Memory B cell (primary cell): Measurements from ENCODE around the gene ELP4.

Experiments used
- ATAC-seq: fragments of 150-1000 bp; cut with Tn5 transposase; 2 replicates; pipeline ENCODE4 v1.10.0; 2021; ENCODE audit warnings: low read depth, mild to moderate bottlenecking, moderate library complexity
- DNase-seq, 2 donors: peaks; one replicate each; pipeline ENCODE4 v3.0.0; 2022; ENCODE audit warnings: low spot score in 2 of 2
- H3K27ac Mint-ChIP-seq: one replicate; pipeline ENCODE4 v1.8.0; 2022; ENCODE audit warnings: mild to moderate bottlenecking, moderate library complexity, mixed read lengths
- H3K27me3 Mint-ChIP-seq: one replicate; pipeline ENCODE4 v1.8.0; 2022; ENCODE audit warnings: mixed read lengths
- H3K36me3 Mint-ChIP-seq: one replicate; pipeline ENCODE4 v1.8.0; 2022; ENCODE audit warnings: mild to moderate bottlenecking, mixed read lengths
- H3K4me1 Mint-ChIP-seq: one replicate; pipeline ENCODE4 v1.8.0; 2022; ENCODE audit warnings: mixed read lengths
- H3K4me3 Mint-ChIP-seq: one replicate; pipeline ENCODE4 v1.8.0; 2022; ENCODE audit warnings: mild to moderate bottlenecking, moderate library complexity, mixed read lengths
- H3K9me3 Mint-ChIP-seq: one replicate; pipeline ENCODE4 v1.8.0; 2022; ENCODE audit warnings: mixed read lengths

ELP4 gene

GRCh38 chr11:31582697-31583096 lies 73.1 kb downstream of the ELP4 start:
- ATAC-seq (no peak), DNase-seq (no peak)
- peaks cover 2% of the 10 kb centered on the region for H3K9me3 Mint-ChIP-seq
- no peak overlapping the region for H3K4me3 Mint-ChIP-seq
- H3K27me3 Mint-ChIP-seq: no peaks in the 10 kb centered on the region
- H3K4me1 Mint-ChIP-seq: no peaks in the 10 kb centered on the region
- H3K36me3 Mint-ChIP-seq: peaks cover 13% of the 10 kb centered on the region
- no peak overlapping the region for H3K27ac Mint-ChIP-seq

- no peaks in the 10 kb centered on the region for H3K4me1 Mint-ChIP-seq
- DNase-seq: no peak
- no peaks in the 10 kb centered on the region for H3K27me3 Mint-ChIP-seq
- peaks cover 10% of the 10 kb centered on the region for H3K36me3 Mint-ChIP-seq
- peaks cover 2% of the 10 kb centered on the region for H3K9me3 Mint-ChIP-seq
- no peak overlapping the region for H3K4me3 Mint-ChIP-seq
- H3K27ac Mint-ChIP-seq: no peak overlapping the region
- ATAC-seq: no peak
These were observed 88.9 kb downstream of the ELP4 start for GRCh38 chr11:31598454-31598853.

- Mint-ChIP-seq H3K27me3 (no peaks in the 10 kb centered on the region), H3K27ac (no peak overlapping the region), H3K4me3 (no peak overlapping the region), H3K36me3 (peaks cover 10% of the 10 kb centered on the region), H3K9me3 (peaks cover 2% of the 10 kb centered on the region), H3K4me1 (no peaks in the 10 kb centered on the region)
- no peak for DNase-seq
- ATAC-seq: no peak
These were observed 92.2 kb downstream of the ELP4 start for GRCh38 chr11:31601635-31602282.

GRCh38 chr11:31606893-31607292 lies 97.3 kb downstream of the ELP4 start:
- H3K4me3 Mint-ChIP-seq: no peak overlapping the region

GRCh38 chr11:31607914-31608313 lies 98.3 kb downstream of the ELP4 start:
- no peak overlapping the region for H3K4me3 Mint-ChIP-seq
- H3K36me3 Mint-ChIP-seq: peaks cover 12% of the 10 kb centered on the region
- no peak overlapping the region for H3K27ac Mint-ChIP-seq
- DNase-seq: no peak
- no peaks in the 10 kb centered on the region for H3K27me3 Mint-ChIP-seq
- H3K9me3 Mint-ChIP-seq: peaks cover 4% of the 10 kb centered on the region
- no peak for ATAC-seq
- H3K4me1 Mint-ChIP-seq: peaks cover 3% of the 10 kb centered on the region

More at GRCh38 chr11:31606893-31607292, 97.3 kb downstream of the ELP4 start:
- Mint-ChIP-seq H3K9me3 (peaks cover 4% of the 10 kb centered on the region), H3K27ac (no peak overlapping the region), H3K36me3 (peaks cover 12% of the 10 kb centered on the region), H3K27me3 (no peaks in the 10 kb centered on the region), H3K4me1 (peaks cover 3% of the 10 kb centered on the region)
- DNase-seq (no peak), ATAC-seq (no peak)

GRCh38 chr11:31608995-31609394 lies 99.4 kb downstream of the ELP4 start:
- DNase-seq (no peak), ATAC-seq (no peak)
- Mint-ChIP-seq H3K9me3 (peaks cover 4% of the 10 kb centered on the region), H3K4me3 (no peak overlapping the region), H3K27ac (no peak overlapping the region), H3K27me3 (no peaks in the 10 kb centered on the region), H3K4me1 (peaks cover 3% of the 10 kb centered on the region), H3K36me3 (peaks cover 12% of the 10 kb centered on the region)

- Mint-ChIP-seq H3K27ac (no peak overlapping the region), H3K4me3 (no peak overlapping the region), H3K36me3 (peaks cover 12% of the 10 kb centered on the region), H3K4me1 (peaks cover 3% of the 10 kb centered on the region), H3K9me3 (peaks cover 4% of the 10 kb centered on the region), H3K27me3 (no peaks in the 10 kb centered on the region)
- DNase-seq (no peak), ATAC-seq (no peak)
These were observed 101.0 kb downstream of the ELP4 start for GRCh38 chr11:31610544-31610943.

GRCh38 chr11:31617246-31617645 lies 107.7 kb downstream of the ELP4 start:
- Mint-ChIP-seq H3K4me3 (no peak overlapping the region), H3K4me1 (peaks cover 5% of the 10 kb centered on the region), H3K27ac (no peak overlapping the region), H3K9me3 (peaks cover 2% of the 10 kb centered on the region), H3K27me3 (no peaks in the 10 kb centered on the region), H3K36me3 (peaks cover 15% of the 10 kb centered on the region)
- no peak for DNase-seq
- ATAC-seq: no peak

GRCh38 chr11:31619980-31620379 lies 110.4 kb downstream of the ELP4 start:
- Mint-ChIP-seq H3K4me3 (no peak overlapping the region), H3K27ac (no peak overlapping the region)
- no peak for DNase-seq

GRCh38 chr11:31620434-31620833 lies 110.9 kb downstream of the ELP4 start:
- Mint-ChIP-seq H3K27ac (no peak overlapping the region), H3K4me3 (no peak overlapping the region), H3K4me1 (peaks cover 5% of the 10 kb centered on the region), H3K27me3 (no peaks in the 10 kb centered on the region), H3K36me3 (peaks cover 15% of the 10 kb centered on the region), H3K9me3 (peaks cover 2% of the 10 kb centered on the region)
- no peak for ATAC-seq
- DNase-seq: no peak

More at GRCh38 chr11:31619980-31620379, 110.4 kb downstream of the ELP4 start:
- peaks cover 15% of the 10 kb centered on the region for H3K36me3 Mint-ChIP-seq
- peaks cover 2% of the 10 kb centered on the region for H3K9me3 Mint-ChIP-seq
- H3K27me3 Mint-ChIP-seq: no peaks in the 10 kb centered on the region
- no peak for ATAC-seq
- peaks cover 5% of the 10 kb centered on the region for H3K4me1 Mint-ChIP-seq

GRCh38 chr11:31625868-31626267 lies 116.3 kb downstream of the ELP4 start:
- no peak for ATAC-seq
- H3K9me3 Mint-ChIP-seq: no peaks in the 10 kb centered on the region

GRCh38 chr11:31628111-31628510 lies 118.5 kb downstream of the ELP4 start:
- DNase-seq: no peak
- Mint-ChIP-seq H3K4me3 (no peak overlapping the region), H3K27ac (no peak overlapping the region), H3K4me1 (no peaks in the 10 kb centered on the region), H3K27me3 (no peaks in the 10 kb centered on the region), H3K9me3 (no peaks in the 10 kb centered on the region), H3K36me3 (peaks cover 6% of the 10 kb centered on the region)
- ATAC-seq: no peak

More at GRCh38 chr11:31625868-31626267, 116.3 kb downstream of the ELP4 start:
- no peak overlapping the region for H3K4me3 Mint-ChIP-seq
- peaks cover 4% of the 10 kb centered on the region for H3K36me3 Mint-ChIP-seq
- H3K4me1 Mint-ChIP-seq: no peaks in the 10 kb centered on the region
- no peak for DNase-seq
- no peak overlapping the region for H3K27ac Mint-ChIP-seq
- H3K27me3 Mint-ChIP-seq: no peaks in the 10 kb centered on the region

- ATAC-seq (no peak), DNase-seq (no peak)
- no peak overlapping the region for H3K27ac Mint-ChIP-seq
- H3K27me3 Mint-ChIP-seq: no peaks in the 10 kb centered on the region
- H3K9me3 Mint-ChIP-seq: no peaks in the 10 kb centered on the region
- no peak overlapping the region for H3K4me3 Mint-ChIP-seq
- H3K36me3 Mint-ChIP-seq: peaks cover 9% of the 10 kb centered on the region
- no peaks in the 10 kb centered on the region for H3K4me1 Mint-ChIP-seq
These were observed 127.4 kb downstream of the ELP4 start for GRCh38 chr11:31636983-31637382.

- Mint-ChIP-seq H3K9me3 (no peaks in the 10 kb centered on the region), H3K27ac (no peak overlapping the region), H3K36me3 (peaks cover 4% of the 10 kb centered on the region), H3K4me1 (no peaks in the 10 kb centered on the region), H3K27me3 (no peaks in the 10 kb centered on the region), H3K4me3 (no peak overlapping the region)
- DNase-seq: no peak
- no peak for ATAC-seq
These were observed 131.0 kb downstream of the ELP4 start for GRCh38 chr11:31640611-31641010.

GRCh38 chr11:31641477-31642062 lies 132.0 kb downstream of the ELP4 start:
- Mint-ChIP-seq H3K4me3 (no peak overlapping the region), H3K4me1 (no peaks in the 10 kb centered on the region), H3K36me3 (peaks cover 1% of the 10 kb centered on the region), H3K27me3 (no peaks in the 10 kb centered on the region), H3K9me3 (no peaks in the 10 kb centered on the region), H3K27ac (no peak overlapping the region)
- DNase-seq (no peak), ATAC-seq (no peak)
